SK-N-SH (cell line): ENCODE data around the gene MAN2B2. TPM values are rescaled to one million over a fixed set of nuclear protein-coding genes. Genes with fewer than 3 reads are reported as not detected.
"Not testable (repeated sequence)": the region's sequence is repeated elsewhere in the genome, so short reads cannot be mapped to it uniquely, and the experiment has no call there.

ENCODE experiments used
- CTCF ChIA-PET: fragments of 300-600, 350-600 bp; formaldehyde crosslinking; extraction: SDS; loops from one replicate; lab custom pipeline; 2021; lab: Yijun Ruan, JAX
- POLR2A ChIA-PET: fragments of 350-600 bp; sonication (Branson Sonifier 250); formaldehyde crosslinking; extraction: SDS; loops from one replicate; lab custom pipeline; 2020; ENCODE audit warnings: antibody characterized with exemption, inconsistent platforms; lab: Yijun Ruan, JAX
- DNase-seq: peaks from one replicate; pipeline ENCODE4 v3.0.0; 2012
- H2AFZ ChIP-seq: fragments of 200-600 bp; sonication (generic); 2 replicates; pipeline ENCODE4 v1.8.1; 2016; ENCODE audit warnings: antibody characterized with exemption, mild to moderate bottlenecking, low read depth
- H3F3A ChIP-seq: fragments of 200-600 bp; sonication (generic); replicated peaks from 2 replicates; pipeline ENCODE3; 2016; ENCODE audit warnings: antibody characterized with exemption, mild to moderate bottlenecking; ENCODE audit not compliant: insufficient read depth
- H3K27ac ChIP-seq, 2 experiments: fragments of 200-500 bp in 1 of 2; fragments of 200-600 bp in 1 of 2; sonication (Bioruptor generic) in 1 of 2; sonication (generic), shearing (Covaris generic) in 1 of 2; 2 replicates each; pipeline versions ENCODE4 v1.5.1 to v1.6.1; 2014 to 2016; ENCODE audit warnings: low read depth in 2 of 2, inconsistent platforms in 1 of 2, low read length in 1 of 2, mild to moderate bottlenecking in 1 of 2, mixed read lengths in 1 of 2
- H3K27me3 ChIP-seq: fragments of 200-600 bp; sonication (generic), shearing (Covaris generic); 2 replicates; pipeline ENCODE4 v1.6.1; 2016; ENCODE audit warnings: mixed run types; ENCODE audit not compliant: insufficient read depth
- H3K36me3 ChIP-seq, 2 experiments: fragments of 200-500 bp in 1 of 2; fragments of 200-600 bp in 1 of 2; sonication (Bioruptor generic) in 1 of 2; sonication (generic) in 1 of 2; replicated peaks in 1 of 2; 2 replicates each; pipeline versions ENCODE3 to v1.5.1; 2014 to 2016; ENCODE audit warnings: low read length in 1 of 2, mild to moderate bottlenecking in 1 of 2; ENCODE audit not compliant: insufficient read depth in 2 of 2, control insufficient read depth in 1 of 2
- H3K4me1 ChIP-seq, 2 experiments: fragments of 200-500 bp in 1 of 2; fragments of 200-600 bp in 1 of 2; sonication (Bioruptor generic) in 1 of 2; sonication (generic), shearing (Covaris generic) in 1 of 2; 2 replicates each; pipeline versions ENCODE4 v1.5.1 to v1.6.1; 2014 to 2016; ENCODE audit warnings: low read depth in 1 of 2, low read length in 1 of 2, mixed run types in 1 of 2; ENCODE audit not compliant: insufficient read depth in 2 of 2, control insufficient read depth in 1 of 2
- H3K4me2 ChIP-seq: fragments of 200-600 bp; sonication (generic), shearing (Covaris generic); 2 replicates; pipeline ENCODE4 v1.6.1; 2017; ENCODE audit warnings: mixed run types
- H3K4me3 ChIP-seq, 2 experiments: fragments of 200-500 bp in 1 of 2; fragments of 200-600 bp in 1 of 2; sonication (Bioruptor generic) in 1 of 2; sonication (generic), shearing (Covaris generic) in 1 of 2; 2 replicates each; pipeline versions ENCODE4 v1.5.1 to v1.8.1; 2014 to 2016; ENCODE audit warnings: low read depth in 2 of 2, inconsistent platforms in 1 of 2, low read length in 1 of 2, mild to moderate bottlenecking in 1 of 2, mixed read lengths in 1 of 2, moderate library complexity in 1 of 2
- H3K79me2 ChIP-seq: fragments of 200-600 bp; sonication (generic); 2 replicates; pipeline ENCODE4 v1.8.1; 2017; ENCODE audit warnings: mild to moderate bottlenecking; ENCODE audit not compliant: insufficient read depth
- H3K9ac ChIP-seq: fragments of 200-600 bp; sonication (generic); 2 replicates; pipeline ENCODE4 v1.6.1; 2017; ENCODE audit warnings: mixed run types
- H3K9me2 ChIP-seq: fragments of 200-600 bp; sonication (generic); 2 replicates; pipeline ENCODE4 v1.6.1; 2017; ENCODE audit warnings: mixed run types
- H3K9me3 ChIP-seq: fragments of 200-600 bp; sonication (generic); 2 replicates; pipeline ENCODE4 v1.6.1; 2017; ENCODE audit warnings: mixed run types, mild to moderate bottlenecking, moderate library complexity
- H4K20me1 ChIP-seq: fragments of 200-600 bp; sonication (generic); 2 replicates; pipeline ENCODE4 v1.6.1; 2017; ENCODE audit warnings: mild to moderate bottlenecking, mixed run types; ENCODE audit not compliant: insufficient read depth
- CTCF ChIP-seq: fragments of 200-600 bp; sonication (generic); IDR thresholded peaks from 2 replicates; pipeline ENCODE4 v1.6.1; 2017; ENCODE audit warnings: antibody characterized with exemption, mild to moderate bottlenecking, moderate library complexity
- EZH2phosphoT487 ChIP-seq: fragments of 200-600 bp; sonication (generic); IDR thresholded peaks from 2 replicates; pipeline ENCODE4 v1.6.1; 2017; ENCODE audit warnings: low read depth, mixed run types, mild to moderate bottlenecking, antibody characterized with exemption, moderate library complexity, borderline replicate concordance
- MAX ChIP-seq: IDR thresholded peaks from 2 replicates; pipeline ENCODE4 v1.4.0; 2012; ENCODE audit warnings: low read depth
- MEF2A ChIP-seq: IDR thresholded peaks from 2 replicates; pipeline ENCODE4 v1.4.0; 2012; ENCODE audit warnings: low read depth, borderline replicate concordance
- NFIC ChIP-seq: IDR thresholded peaks from 2 replicates; pipeline ENCODE4 v1.4.0; 2012; ENCODE audit warnings: borderline replicate concordance
- PBX3 ChIP-seq: IDR thresholded peaks from 2 replicates; pipeline ENCODE4; 2012
- POLR2AphosphoS5 ChIP-seq: IDR thresholded peaks from 2 replicates; pipeline ENCODE4 v1.6.1; 2012; ENCODE audit warnings: low read depth, low read length
- SIN3A ChIP-seq: IDR thresholded peaks from 2 replicates; pipeline ENCODE4 v1.6.1; 2012; ENCODE audit warnings: low read depth, mild to moderate bottlenecking, low read length, moderate library complexity, borderline replicate concordance
- SMC3 ChIP-seq: IDR thresholded peaks from 2 replicates; pipeline ENCODE4 v1.6.1; 2012; ENCODE audit warnings: low read depth, low read length, improper control_type of control experiment
- TAF1 ChIP-seq: IDR thresholded peaks from 2 replicates; pipeline ENCODE4 v1.6.1; 2012; ENCODE audit warnings: low read depth, mild to moderate bottlenecking, low read length, moderate library complexity, borderline replicate concordance
- TEAD4 ChIP-seq: IDR thresholded peaks from 2 replicates; pipeline ENCODE4 v1.4.0; 2012; ENCODE audit warnings: mild to moderate bottlenecking, borderline replicate concordance; ENCODE audit not compliant: insufficient read depth
- WGBS: methylation state at CpG from one replicate; pipeline ENCODE4 v1.1.6; 2017; ENCODE audit warnings: low lambda C conversion rate; 5-methylcytosine and 5-hydroxymethylcytosine counted together
- polyA plus RNA-seq, 3 experiments: library from polyadenylated mRNA; depleted of rRNA; stranded (reverse); fragments of >200 nt; gene quantifications; 2 replicates each; pipeline ENCODE4 v1.2.3, GENCODE V29; 2012

Gene MAN2B2
- polyA plus RNA-seq, 1 of the 3 experiments (the other 2 are of a cell fraction), result 24.9 TPM

- no peak for TF ChIP-seq EZH2phosphoT487
- TF ChIP-seq SMC3, result no peak
- no peak for TF ChIP-seq TEAD4
- TF ChIP-seq CTCF, result no peak
- no peak for TF ChIP-seq SIN3A
- no peak for TF ChIP-seq MEF2A
- TF ChIP-seq POLR2AphosphoS5, result no peak
- no peak for TF ChIP-seq MAX
- TF ChIP-seq TAF1, result no peak
- no peak for TF ChIP-seq PBX3
- no peak for TF ChIP-seq NFIC
These were observed 74.2 kb downstream of the MAN2B2 start (continued) for GRCh38 chr4:6649216-6649615.

GRCh38 chr4:6654211-6654610 lies 79.2 kb downstream of the MAN2B2 start:
- CTCF ChIA-PET, result interaction anchor here (0.7 to 0.9 kb wide), 2 partner anchors 9 to 10 kb away, joined by 3 read pairs; no protein-coding TSS in a partner anchor

GRCh38 chr4:6655291-6655690 lies 80.3 kb downstream of the MAN2B2 start:
- DNase-seq, H3K36me3 ChIP-seq, H3K9me2 ChIP-seq, H3K9me3 ChIP-seq, H3F3A ChIP-seq, H4K20me1 ChIP-seq, H2AFZ ChIP-seq, H3K27me3 ChIP-seq, H3K9ac ChIP-seq, H3K4me2 ChIP-seq, H3K27ac ChIP-seq, H3K79me2 ChIP-seq, H3K4me1 ChIP-seq, H3K4me3 ChIP-seq, POLR2A ChIA-PET: not testable (repeated sequence)
- CTCF ChIA-PET, result interaction anchor here (1.0 kb wide), 1 partner anchor 9 kb away, joined by 4 read pairs; no protein-coding TSS in a partner anchor
- 42% methylated on average over 2 of the region's 2 CpGs for WGBS

More at GRCh38 chr4:6654211-6654610, 79.2 kb downstream of the MAN2B2 start:
- H3K27ac ChIP-seq, H3K79me2 ChIP-seq, H3K9ac ChIP-seq, H3K9me3 ChIP-seq, H3K9me2 ChIP-seq, H3F3A ChIP-seq, H2AFZ ChIP-seq, H3K4me2 ChIP-seq, H3K4me3 ChIP-seq, H3K27me3 ChIP-seq, H4K20me1 ChIP-seq, H3K4me1 ChIP-seq, DNase-seq, H3K36me3 ChIP-seq: not testable (repeated sequence)
- POLR2A ChIA-PET, result interaction anchor here (0.7 kb wide), 1 partner anchor 10 kb away, joined by 3 read pairs; no protein-coding TSS in a partner anchor
- WGBS, result 73% methylated on average over 3 of the region's 3 CpGs
